PC-3 (cell line): ENCODE data around the gene TAL1.

Experiments used
- CTCF ChIP-seq: fragments of 300-600 bp; sonication (generic); conservative IDR thresholded peaks from 2 replicates; pipeline ENCODE4 v1.5.1; 2017; ENCODE audit warnings: antibody characterized with exemption, low read depth, mild to moderate bottlenecking, low read length
- EZH2 ChIP-seq: fragments of 300-600 bp; sonication (generic); IDR thresholded peaks from one replicate; pipeline ENCODE4 v1.6.1; 2017; ENCODE audit warnings: antibody characterized with exemption, mild to moderate bottlenecking, low read length; ENCODE audit not compliant: unreplicated experiment

DNA sequence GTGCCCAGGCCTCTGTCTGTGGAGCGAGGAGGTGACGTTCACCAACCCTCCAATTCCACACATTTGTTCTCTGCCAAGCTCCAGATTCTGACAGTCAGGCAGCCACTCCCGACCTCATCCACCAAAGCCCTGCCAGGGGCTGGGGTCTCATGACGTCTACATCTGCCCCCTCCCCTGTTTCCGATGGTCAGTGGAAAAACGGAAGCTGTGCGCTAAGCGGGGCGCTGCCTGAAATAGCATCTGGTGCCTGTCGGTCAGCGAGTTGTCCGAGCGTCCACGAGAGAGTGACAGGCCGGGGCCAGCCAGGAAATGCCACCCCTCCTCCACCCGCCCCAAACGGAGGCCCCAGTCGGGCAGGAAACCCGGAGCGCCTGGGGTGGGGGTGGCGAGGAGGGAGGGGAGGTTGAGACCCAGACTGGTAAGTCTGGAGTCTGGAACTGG is 3.2 kb upstream of the TAL1 start:
- TF ChIP-seq CTCF (no peak), EZH2 (no peak)
